22Rv1 (cell line): ENCODE measurements around the gene VWF.

ENCODE experiments used
- ZFX ChIP-seq: fragments of 450-650 bp; IDR thresholded peaks from 2 replicates; pipeline ENCODE4 v1.6.1; 2017; ENCODE audit warnings: antibody characterized with exemption, borderline replicate concordance
- TF ChIP-seq, protein P1 (sequence below): fragments of 450-650 bp; IDR thresholded peaks from 2 replicates; pipeline ENCODE4 v1.5.1; 2017; ENCODE audit warnings: mild to moderate bottlenecking

DNA sequence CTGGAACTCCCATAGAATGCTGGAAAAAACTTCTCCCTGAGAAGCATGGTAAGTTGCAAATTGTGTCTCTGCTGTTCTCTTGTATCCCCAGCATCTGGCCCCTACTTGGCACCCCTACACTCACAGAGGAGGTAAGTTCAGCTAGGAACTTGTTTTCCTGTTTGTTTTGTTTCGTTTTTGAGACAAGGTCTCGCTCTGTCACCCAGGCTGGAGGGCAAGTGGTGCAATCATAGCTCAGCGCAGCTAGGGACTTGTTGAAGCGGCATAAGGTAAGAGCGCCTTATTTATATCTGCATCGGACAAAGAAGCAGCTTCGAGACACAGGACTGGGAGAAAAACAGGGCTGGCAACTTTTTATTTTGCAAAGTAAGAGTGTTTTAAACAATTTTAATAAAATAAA lies 161.0 kb downstream of the VWF start:
- TF ChIP-seq, protein P1, sequence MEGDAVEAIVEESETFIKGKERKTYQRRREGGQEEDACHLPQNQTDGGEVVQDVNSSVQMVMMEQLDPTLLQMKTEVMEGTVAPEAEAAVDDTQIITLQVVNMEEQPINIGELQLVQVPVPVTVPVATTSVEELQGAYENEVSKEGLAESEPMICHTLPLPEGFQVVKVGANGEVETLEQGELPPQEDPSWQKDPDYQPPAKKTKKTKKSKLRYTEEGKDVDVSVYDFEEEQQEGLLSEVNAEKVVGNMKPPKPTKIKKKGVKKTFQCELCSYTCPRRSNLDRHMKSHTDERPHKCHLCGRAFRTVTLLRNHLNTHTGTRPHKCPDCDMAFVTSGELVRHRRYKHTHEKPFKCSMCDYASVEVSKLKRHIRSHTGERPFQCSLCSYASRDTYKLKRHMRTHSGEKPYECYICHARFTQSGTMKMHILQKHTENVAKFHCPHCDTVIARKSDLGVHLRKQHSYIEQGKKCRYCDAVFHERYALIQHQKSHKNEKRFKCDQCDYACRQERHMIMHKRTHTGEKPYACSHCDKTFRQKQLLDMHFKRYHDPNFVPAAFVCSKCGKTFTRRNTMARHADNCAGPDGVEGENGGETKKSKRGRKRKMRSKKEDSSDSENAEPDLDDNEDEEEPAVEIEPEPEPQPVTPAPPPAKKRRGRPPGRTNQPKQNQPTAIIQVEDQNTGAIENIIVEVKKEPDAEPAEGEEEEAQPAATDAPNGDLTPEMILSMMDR = no peak
- TF ChIP-seq ZFX = no peak
